ENCODE measurements around the gene SKI. TPM values are rescaled to one million over a fixed set of nuclear protein-coding genes. Genes with fewer than 3 reads are reported as not detected.

The SKI gene
- total RNA-seq, 1 experiment from 2014 or later, result 89.5 TPM

- no peak overlapping the region for H4K91ac ChIP-seq (ENCODE audit: insufficient read length, low read depth, low read length)
- H3K4me2 ChIP-seq (ENCODE audit: insufficient read depth, insufficient read length, low read length), result peak overlapping the region; percentile 52
- TF ChIP-seq CTCF (conservative IDR thresholded peaks at IDR 0.05), result peak; percentile 95
- H3K18ac ChIP-seq (ENCODE audit: insufficient read length, low read depth, low read length), result no peak overlapping the region
- peaks cover 5% of the 10 kb centered on the region for H3K23me2 ChIP-seq (ENCODE audit: insufficient read length, low read depth, low read length, poor library complexity, severe bottlenecking)
- Mint-ChIP-seq H3K27ac (peak overlapping the region in 1 of 3 experiments; percentile 79; a peak in 1 of 7 replicates), H3K4me3 (peak overlapping the region; percentile 73 to 85), H3K27me3 (ENCODE audit: low read depth) (no peaks in the 10 kb centered on the region; the same call in 1 of the 2 replicates), H3K9me3 (no peaks in the 10 kb centered on the region), H3K4me1 (peaks cover 12 to 18% of the 10 kb centered on the region in 2 experiments), H3K36me3 (ENCODE audit: insufficient read depth in 1 of 3, low read depth in 3 of 3) (peaks cover 6 to 11% (median 8%) of the 10 kb centered on the region in 3 experiments; a peak in 6 of 7 replicates)
- no peak overlapping the region for H4K5ac ChIP-seq (ENCODE audit: insufficient read length, low read depth, low read length)
- H3K79me2 ChIP-seq (ENCODE audit: insufficient read depth, low read length), result no peaks in the 10 kb centered on the region; the same call in 1 of the 2 replicates
- no peaks in the 10 kb centered on the region for H3K27me3 ChIP-seq (ENCODE audit: insufficient read depth, low read length)
- DNase-seq, result peak; percentile 90
- no peak overlapping the region for H3K4ac ChIP-seq (ENCODE audit: low read depth, low read length)
- no peaks in the 10 kb centered on the region for H4K20me1 ChIP-seq (ENCODE audit: control insufficient read depth, insufficient read depth, insufficient read length)
- H3K14ac ChIP-seq (ENCODE audit: insufficient read depth, low read length), result no peak overlapping the region
- no peak overlapping the region for H3K56ac ChIP-seq (ENCODE audit: insufficient read length, low read depth, low read length)
- H3K23ac ChIP-seq (ENCODE audit: insufficient read length, low read depth, low read length), result no peak overlapping the region
- no peak overlapping the region for H3K27ac ChIP-seq (ENCODE audit: insufficient read length, low read depth, low read length)
- no peaks in the 10 kb centered on the region for H3K4me1 ChIP-seq (ENCODE audit: insufficient read depth, low read length)
- no peaks in the 10 kb centered on the region for H3K9me3 ChIP-seq (ENCODE audit: control insufficient read depth, low read depth, low read length)
- no peak overlapping the region for H2BK12ac ChIP-seq (ENCODE audit: insufficient read length, low read depth, low read length)
- H2BK120ac ChIP-seq (ENCODE audit: low read depth, low read length, poor library complexity, severe bottlenecking), result no peak overlapping the region
- H3K79me1 ChIP-seq (ENCODE audit: insufficient read depth, low read depth, low read length, poor library complexity, severe bottlenecking), result no peaks in the 10 kb centered on the region
- no peak overlapping the region for H2BK5ac ChIP-seq (ENCODE audit: insufficient read length, low read length)
- H2AFZ ChIP-seq (ENCODE audit: low read length), result no peak overlapping the region
- H3K9ac ChIP-seq (ENCODE audit: extremely low read depth, insufficient read length, low read length), result no peak overlapping the region
- no peak overlapping the region for H3T11ph ChIP-seq (ENCODE audit: low read length)
- no peak overlapping the region for H2BK15ac ChIP-seq (ENCODE audit: low read depth, low read length)
- WGBS (ENCODE audit: extremely low coverage, insufficient read length, low lambda C conversion rate), result no CpG with 5 or more reads among the region's 35 CpGs
- H2BK20ac ChIP-seq (ENCODE audit: low read depth, low read length, poor library complexity, severe bottlenecking), result no peak overlapping the region
- no peak overlapping the region for H2AK5ac ChIP-seq (ENCODE audit: insufficient read length, low read length)
- H4K8ac ChIP-seq (replicated peaks; ENCODE audit: insufficient read length, low read depth, low read length), result no peak overlapping the region
These were observed 33.0 kb upstream of the SKI start for GRCh38 chr1:2194898-2195673.
